Endometrial microvascular endothelial cells (primary cell): ENCODE measurements around the gene SCT. TPM values are rescaled to one million over a fixed set of nuclear protein-coding genes. Genes with fewer than 3 reads are reported as not detected.

Source experiments
- in situ Hi-C: cut with HindIII; loops from 2 replicates; pipeline ENCODE4 v1.10.0; 2017; ENCODE audit warnings: low sequenced_read_pairs, low pct_unique_long_range_greater_than_20kb; ENCODE audit errors: inconsistent ontology term
- total RNA-seq: library from RNA; depleted of rRNA; stranded (reverse); fragments of >200 nt; gene quantifications from one replicate; pipeline ENCODE4 v1.2.3, GENCODE V29; 2015; ENCODE audit errors: inconsistent ontology term

SCT gene
- total RNA-seq, 1 donor from 2014 or later: not detected

DNA sequence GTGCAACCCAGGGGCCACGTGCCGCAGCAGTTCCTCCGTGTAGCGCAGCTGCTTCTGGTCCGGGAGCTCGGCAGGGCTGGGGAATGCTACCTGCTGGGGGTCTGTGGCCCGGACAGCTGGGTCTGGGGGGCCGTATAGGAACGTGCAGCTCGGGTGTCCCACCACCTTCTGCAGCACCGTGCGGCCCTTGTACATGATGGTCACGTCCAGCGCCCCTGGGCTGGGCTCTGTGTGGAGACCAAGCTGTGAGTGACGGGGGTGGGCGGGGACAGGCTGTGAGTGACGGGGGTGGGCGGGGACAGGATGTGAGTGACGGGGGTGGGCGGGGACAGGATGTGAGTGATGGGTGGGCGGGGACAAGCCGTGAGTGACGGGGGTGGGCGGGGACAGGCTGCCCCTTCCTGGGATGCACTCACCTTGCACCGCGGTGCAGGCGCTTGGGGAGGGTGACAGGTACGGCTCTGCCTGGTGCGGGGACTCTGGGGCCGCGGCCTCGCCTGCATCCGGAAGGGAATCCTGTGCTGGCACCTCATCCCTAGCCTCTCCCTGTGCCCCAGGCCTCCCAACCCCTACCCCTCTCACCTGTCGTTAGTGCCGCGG is 13.5 kb downstream of the SCT start:
- in situ Hi-C loops: no loop called here

DNA sequence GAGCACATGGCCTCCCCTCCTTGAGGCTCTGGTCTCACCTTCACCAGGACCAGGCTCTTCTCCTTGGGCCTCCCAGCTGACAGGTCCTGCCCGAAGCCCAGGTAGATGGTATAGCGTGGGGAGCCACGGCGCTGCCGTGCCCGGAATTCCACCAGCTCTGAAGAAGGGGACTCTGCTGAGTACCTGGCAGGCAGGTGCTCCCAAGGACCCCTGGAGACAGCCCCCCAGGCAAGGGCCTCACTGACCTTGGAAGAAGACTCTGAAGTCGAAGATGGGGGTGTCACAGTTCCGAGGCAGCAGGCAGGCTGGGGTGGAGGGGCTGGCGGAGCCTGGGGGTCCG is 14.1 kb downstream of the SCT start:
- in situ Hi-C loops: no loop called here

DNA sequence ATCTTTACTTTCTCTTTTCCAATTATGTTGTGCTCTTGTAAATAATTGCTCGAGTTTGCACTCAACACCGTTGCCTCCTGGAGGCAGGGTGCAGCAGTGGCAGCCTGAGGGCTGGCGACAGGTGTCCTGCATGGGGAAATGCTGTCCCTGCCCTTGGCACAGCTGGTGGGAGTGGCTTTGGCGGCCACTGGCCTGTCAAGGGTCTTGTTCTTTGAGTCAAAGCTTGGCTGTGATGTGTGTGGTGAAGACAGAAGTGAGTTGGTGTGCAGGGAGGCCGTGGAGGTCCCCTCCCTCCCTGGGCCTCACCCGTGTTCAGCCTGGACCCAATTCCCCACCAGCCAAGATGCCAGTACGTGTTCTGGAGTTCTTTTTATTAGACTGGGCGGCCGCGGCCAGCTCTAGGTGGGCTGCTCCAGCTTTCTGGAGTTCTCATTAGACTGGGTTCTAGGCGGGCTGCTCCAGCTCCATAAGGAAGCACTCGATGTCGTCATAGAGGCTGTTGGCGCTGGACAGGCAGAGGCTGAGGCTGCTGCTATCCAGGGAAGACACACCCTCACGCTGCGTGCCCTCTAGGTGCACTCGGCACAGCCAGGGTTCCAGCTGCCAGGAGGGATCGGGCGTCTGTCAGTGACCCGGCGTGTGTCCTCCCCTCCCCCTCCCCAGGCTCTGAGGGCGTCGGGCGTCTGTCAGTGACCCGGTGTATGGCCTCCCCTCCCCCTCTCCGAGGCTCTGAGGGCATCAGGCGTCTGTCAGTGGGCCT is 14.6 kb downstream of the SCT start:
- in situ Hi-C loops: no loop called here

DNA sequence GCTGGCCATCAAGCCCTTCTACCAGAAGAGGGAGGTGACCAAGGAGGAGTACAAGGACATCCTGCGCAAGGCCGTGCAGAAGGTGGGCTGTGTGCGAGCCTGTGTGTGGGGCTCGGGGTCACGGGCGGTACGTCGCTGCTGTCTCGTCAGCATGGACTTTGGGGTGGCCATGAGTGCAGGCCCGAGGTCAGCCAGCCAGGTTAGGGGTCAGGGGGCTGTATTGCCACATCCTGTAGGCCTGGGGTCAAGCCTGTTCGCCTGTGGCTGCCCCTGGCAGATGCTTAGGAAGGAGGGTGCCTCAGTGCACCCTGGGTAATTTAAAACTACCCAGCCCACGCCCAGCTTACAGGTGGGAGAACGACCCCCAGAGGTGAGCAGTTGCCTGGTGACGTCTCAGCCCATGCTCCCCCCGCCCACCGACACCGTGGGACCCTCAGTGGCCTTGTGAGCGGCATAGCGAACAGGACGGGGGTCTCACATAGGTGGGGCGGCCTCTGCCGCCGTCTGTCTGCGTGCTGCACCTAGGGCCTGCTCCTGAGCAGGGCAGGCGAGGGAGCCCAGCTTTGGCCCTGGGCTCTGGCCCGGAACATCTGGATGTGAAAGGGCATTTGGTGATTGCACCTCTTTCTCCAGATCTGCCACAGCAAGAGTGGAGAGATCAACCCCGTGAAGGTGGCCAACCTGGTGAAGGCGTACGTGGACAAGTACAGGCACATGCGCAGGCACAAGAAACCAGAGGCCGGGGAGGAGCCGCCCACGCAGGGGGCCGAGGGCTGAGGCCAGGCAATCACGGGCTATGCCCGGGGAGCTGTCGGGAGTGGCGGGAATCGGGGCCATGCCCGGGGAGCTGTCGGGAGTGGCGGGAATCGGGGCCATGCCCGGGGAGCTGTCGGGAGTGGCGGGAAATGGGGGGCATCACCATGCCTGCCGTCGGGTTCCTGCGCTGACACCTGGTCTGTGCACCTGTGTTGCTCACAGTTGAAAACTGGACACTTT is 15.7 kb downstream of the SCT start:
- in situ Hi-C loops: no loop called here

DNA sequence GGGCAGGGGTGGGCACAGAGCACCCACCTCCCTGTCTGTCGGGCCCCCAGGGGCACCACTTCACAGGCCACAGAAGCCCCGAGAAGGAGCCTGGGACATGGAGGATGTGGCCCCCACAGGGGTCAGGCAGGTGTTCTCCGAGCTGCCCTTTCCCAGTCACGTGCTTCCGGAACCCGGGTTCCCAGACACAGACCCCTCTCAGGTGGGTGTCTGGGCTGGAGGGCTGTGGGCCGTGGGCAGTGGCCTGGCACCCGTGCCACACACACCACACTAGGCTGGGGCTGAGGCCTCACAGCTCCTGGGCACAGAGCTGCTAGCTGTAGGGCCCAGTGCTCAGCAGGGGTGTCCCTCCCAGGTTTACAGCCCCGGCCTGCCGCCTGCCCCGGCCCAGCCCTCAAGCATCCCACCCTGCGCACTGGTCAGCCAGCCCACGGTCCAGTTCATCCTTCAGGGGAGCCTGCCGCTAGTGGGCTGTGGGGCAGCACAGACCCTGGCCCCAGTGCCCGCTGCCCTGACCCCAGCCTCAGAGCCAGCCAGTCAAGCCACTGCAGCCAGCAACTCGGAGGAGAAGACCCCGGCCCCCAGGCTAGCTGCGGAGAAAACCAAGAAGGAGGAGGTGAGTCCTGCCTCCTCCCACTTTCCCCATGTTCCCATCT is 16.7 kb downstream of the SCT start:
- in situ Hi-C loops: no loop called here

DNA sequence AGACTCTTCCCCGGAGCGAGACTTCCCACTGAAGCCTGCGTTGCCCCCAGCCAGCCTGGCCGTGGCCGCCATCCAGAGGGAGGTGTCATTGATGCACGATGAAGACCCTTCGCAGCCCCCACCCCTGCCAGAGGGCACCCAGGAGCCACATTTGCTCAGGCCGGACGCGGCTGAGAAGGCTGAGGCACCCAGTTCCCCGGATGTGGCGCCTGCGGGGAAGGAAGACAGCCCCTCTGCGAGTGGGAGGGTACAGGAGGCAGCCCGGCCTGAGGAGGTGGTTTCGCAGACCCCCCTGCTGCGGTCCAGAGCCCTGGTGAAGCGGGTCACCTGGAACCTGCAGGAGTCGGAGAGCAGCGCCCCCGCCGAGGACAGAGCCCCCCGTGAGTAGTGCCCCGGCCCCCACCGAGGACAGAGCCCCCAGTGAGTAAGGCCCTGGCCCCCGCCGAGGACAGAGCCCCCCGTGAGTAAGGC is 17.6 kb downstream of the SCT start:
- in situ Hi-C loops: no loop called here

DNA sequence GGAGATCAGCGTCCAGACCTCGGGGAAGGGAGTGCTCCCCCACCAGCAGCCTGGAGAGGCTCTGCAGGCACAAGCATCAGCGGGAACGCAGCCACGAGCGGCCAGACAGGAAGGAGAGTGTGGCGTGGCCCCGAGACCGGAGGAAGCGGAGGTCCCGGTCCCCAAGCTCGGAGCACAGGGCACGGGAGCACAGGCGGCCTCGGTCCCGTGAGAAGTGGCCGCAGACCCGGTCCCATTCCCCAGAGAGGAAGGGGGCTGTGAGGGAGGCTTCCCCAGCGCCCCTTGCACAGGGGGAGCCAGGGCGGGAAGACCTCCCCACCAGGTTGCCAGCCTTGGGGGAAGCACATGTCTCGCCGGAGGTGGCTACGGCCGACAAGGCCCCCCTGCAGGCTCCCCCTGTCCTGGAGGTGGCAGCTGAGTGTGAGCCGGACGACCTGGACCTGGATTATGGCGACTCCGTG is 18.2 kb downstream of the SCT start:
- in situ Hi-C loops: no loop called here

DNA sequence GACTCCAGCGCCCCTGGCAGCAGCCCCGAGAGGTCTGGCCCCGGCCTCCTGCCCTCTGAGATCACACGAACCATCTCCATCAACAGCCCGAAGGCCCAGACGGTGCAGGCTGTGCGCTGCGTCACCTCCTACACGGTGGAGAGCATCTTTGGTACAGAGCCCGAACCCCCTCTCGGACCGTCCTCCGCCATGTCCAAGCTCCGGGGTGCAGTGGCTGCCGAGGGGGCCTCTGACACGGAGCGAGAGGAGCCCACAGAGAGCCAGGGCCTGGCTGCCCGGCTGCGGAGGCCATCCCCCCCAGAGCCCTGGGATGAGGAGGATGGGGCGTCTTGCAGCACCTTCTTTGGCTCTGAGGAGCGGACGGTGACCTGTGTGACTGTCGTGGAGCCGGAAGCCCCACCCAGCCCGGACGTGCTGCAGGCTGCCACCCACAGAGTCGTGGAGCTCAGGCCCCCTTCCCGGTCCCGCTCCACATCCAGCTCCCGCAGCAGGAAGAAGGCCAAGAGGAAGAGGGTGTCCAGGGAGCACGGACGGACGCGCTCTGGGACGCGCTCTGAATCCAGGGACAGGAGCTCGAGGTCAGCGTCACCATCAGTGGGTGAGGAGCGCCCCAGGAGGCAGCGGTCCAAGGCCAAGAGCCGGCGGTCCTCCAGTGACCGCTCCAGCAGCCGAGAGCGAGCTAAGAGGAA is 18.9 kb downstream of the SCT start:
- in situ Hi-C loops: no loop called here

DNA sequence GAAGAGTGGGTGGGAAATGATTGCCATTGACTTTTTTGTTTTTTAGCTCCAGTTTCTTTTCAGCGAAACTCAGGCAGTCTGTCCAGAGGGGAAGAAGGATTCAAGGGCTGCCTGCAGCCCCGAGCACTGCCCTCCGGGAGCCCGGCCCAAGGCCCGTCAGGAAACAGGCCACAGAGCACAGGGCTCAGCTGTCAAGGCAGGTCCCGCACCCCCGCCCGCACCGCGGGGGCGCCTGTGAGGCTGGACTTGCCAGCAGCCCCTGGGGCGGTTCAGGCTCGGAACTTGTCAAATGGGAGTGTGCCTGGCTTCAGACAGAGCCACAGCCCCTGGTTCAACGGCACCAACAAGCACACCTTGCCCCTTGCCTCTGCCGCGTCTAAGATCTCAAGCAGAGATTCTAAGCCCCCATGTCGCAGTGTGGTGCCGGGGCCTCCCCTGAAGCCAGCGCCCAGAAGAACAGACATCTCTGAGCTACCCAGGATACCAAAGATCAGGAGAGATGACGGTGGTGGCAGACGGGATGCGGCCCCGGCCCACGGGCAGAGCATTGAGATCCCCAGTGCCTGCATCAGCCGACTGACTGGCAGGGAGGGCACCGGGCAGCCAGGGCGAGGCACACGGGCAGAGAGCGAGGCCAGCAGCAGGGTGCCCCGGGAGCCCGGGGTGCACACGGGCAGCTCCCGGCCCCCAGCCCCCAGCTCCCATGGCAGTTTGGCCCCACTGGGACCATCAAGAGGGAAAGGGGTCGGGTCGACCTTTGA is 19.8 kb downstream of the SCT start:
- in situ Hi-C loops: no loop called here

DNA sequence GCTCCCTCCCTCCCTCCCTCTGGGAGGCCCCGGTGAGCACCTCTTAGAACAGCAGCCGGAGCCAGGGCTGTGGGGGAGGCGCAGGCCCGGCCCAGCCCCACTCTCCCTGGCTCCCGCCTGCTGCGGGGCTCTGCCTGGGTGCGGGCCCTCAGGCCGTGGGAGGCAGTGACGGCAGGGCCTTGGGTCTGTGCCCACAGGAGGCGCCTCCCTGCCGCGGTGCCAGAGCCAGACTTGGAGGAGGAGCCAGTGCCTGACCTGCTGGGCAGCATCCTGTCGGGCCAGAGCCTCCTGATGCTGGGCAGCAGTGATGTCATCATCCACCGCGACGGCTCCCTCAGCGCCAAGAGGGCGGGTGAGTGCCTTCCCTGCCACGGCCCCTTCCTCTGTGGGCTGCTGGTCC is 20.7 kb downstream of the SCT start:
- in situ Hi-C loops: no loop called here

DNA sequence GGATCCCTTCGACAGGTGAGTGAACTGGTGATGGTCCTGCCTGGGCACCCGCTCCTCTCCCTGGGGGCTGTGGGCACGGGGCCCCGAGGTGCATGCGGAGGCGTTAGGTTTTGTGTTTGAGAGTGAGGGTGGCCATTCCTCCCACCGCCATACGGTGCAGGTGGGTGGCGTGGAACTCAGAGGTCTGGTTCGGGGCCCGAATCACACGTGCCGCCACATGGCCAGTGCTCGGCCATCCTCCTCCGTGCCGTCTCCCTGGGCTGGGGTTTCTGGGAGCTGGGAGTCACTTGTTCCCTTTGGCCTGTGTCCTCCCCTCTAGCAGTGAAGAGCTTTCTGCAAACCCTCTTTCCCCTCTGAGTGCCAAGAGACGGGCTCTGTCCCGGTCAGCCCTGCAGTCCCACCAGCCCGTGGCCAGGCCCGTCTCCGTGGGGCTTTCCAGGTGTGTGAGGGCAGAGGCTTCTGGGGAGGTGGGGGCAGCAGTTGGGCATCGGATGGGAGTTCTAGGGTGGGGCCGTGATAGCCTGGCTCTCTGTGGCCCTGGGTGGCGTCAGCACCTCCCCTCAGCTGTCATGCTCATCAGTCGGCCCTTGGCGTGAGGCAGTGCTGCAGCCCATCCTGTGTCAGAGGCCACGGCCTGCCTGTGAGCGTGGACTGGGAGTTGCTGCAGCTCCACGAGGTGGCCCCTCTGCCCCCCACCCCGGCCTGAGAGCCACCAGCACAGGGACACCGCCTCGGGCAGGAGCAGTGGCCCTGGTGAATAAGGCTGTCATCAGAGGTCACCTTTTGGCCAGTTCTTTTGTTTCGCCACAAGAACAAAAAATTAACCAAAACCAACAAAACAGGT is 21.5 kb downstream of the SCT start:
- in situ Hi-C loops: no loop called here

DNA sequence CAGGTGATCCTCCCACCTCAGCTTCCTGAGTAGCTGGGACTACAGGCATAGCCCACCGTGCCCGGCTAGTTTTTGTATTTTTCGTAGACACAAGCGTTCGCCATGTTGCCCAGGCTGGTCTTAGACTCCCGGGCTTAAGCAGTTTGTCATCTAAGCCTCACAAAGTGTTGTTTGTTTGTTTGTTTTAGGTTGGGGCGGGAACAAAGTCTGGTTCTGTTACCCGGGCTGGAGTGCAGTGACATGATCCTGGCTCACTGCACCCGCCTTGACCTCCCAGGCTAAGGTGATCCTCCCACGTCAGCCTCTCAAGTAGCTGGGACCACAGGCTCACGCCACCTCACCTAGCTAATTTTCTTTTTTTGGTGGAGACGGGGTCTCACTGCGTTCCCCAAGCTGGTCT is 23.8 kb downstream of the SCT start:
- in situ Hi-C loops: no loop called here

DNA sequence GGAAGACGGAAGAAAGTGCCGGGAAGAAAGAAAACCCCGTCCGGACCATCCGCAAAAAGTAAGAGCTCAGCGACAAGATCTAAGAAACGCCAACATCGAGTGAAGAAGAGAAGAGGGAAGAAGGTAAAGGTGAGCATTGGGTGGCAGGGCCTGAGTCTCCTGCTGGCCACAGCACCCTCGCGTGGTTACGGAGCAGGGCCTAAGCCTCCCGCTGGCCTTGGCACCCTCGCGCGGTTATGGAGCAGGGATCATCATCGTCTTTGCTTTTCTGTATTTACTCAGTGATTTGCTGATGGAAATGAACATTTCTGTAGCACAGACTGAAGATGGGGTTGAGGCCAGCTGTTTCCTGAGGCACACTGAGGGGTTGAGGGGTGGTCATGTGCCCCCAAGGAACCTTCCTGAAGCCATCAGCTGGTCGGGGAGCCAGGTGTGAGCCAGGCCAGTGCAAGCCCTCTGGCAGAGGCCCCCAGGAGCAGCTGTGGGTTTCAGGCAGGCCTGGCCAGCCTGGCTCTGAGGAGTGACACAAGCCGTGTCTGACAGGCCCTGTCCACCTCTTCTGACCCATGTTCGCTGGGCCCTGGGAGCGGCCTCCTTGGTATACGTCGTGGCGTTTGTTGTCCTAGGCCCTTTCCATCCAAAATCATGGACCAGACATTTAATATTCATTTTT is 25.3 kb downstream of the SCT start:
- in situ Hi-C loops: no loop called here

DNA sequence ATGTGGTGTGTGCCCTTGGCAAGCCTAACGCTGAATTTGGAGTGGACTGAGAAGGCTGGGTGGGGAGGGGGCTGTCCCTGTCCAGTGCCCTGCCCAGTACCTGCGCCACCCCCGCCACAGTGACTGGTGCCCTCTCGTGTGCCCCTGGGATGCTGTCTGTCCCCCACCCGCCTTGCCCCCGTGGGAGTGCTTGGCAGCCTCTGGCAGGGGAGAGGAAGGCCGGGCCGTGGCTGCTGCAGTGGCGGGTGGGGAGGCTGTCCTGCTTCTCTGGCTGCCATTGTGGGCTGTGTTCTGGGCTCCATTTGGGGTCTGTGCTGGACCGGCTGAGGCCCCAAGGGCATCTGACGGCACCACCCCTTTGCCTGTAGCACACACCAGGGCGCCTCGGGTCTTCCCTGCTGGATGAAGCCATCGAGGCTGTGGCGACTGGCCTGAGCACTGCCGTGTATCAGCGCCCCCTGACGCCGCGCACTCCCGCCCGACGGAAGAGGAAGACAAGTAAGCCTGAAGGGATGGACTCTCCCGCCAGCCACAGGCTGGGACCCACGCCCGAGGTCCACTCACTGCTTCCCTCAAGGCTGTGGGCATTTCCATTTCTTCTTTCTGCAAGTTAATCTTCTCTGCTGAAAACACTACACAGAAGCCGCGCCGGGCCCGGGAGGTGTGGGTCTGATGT is 28.8 kb downstream of the SCT start:
- in situ Hi-C loops: no loop called here

DNA sequence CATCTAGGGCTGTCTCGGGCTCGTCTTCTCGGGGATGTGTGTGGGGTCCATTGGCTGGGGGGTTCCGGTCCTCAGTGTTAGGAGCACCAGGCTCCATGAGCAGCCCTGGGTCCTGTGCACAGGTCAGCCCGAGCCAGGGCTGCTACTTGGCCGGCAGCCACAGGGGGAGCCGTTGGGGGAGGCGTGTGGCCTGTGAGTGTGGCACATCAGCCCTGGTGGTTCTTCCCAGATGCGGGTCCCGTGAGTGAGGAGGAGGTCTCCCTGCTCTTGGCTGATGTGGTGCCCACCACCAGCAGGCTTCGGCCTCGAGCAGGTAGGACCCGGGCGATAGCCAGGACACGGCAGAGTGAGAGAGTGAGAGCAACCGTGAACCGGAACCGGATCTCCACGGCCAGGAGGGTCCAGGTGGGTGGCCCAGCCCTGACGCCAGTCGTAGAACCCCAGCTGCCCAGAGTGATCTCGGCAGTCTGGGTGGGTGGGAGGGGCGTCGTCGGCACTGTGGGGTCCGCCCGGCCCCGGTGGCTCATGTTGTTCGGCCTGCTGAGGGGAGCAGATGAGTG is 29.7 kb downstream of the SCT start:
- in situ Hi-C loops: no loop called here

DNA sequence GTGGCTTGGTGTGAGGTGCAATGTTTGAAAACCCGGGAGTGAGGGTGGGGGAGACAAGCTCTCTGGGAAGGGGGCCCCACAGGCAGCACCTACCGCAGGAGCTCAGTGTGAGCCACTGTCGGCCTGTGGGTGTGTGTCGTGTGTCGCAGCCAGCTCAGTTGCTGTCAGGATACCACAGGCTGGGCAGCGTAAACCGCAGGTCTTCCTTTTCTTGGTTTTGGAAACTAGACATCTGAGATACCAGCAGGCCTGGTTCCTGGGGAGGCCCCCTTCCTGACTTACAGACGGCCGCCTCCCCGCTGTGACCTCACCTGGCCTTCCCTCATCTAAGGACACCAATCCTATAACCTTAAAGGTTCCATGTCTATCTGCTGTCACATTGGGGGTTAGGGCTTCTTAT is 30.6 kb downstream of the SCT start:
- in situ Hi-C loops: no loop called here
